ENCODE results near the gene PISD. TPM values are rescaled to one million over a fixed set of nuclear protein-coding genes. Genes with fewer than 3 reads are reported as not detected.

Gene PISD
- total RNA-seq, 4 donors from 2014 or later, result 33.7 to 111 (median 47.7) TPM

DNA sequence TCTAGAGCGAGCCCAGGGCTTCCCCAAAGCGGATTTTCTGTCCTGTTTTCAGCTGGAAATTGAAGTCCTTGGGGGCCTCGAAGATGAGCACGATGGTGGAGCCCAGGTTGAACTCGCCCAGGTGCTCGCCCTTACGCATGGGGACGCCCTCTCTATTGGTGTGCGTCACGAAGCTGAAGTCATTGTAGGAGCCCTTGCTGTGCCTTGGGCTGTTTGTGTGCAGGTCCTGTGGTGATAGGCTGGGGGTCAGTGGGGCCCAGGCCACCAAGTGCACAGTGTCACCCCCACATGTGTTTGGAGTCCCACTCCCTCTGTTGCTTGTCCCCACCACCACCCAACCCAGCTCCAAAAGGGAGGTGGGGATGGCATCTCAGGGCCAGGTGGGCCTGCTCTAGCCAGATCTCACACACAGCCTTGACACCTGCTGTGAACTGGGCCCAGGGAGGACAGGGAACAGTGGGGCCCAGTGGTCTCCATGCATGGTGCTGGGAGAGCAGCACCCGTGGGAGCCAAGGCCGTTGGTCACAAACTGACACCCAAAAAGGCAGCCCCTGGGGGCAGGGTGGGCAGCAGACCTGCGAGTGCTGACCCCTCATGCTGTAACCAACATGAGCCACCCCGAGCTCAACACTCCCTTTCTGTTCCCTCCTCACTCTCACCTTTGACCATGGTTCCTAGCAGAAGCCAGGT lies 42.3 kb downstream of the PISD start:
- Histone ChIP-seq H3K4me1 (peaks cover 0 to 15% (median 11%) of the 10 kb centered on the region in 4 donors), H3K9me3 (no peaks in the 10 kb centered on the region), H3K27ac (no peak overlapping the region), H3K36me3 (peaks cover 0 to 27% (median 8%) of the 10 kb centered on the region in 4 donors), H3K27me3 (no peaks in the 10 kb centered on the region), H3K4me3 (no peak overlapping the region)
- WGBS, 2 donors (ENCODE audit: low coverage in 1 of 2), result 87% methylated on average over 14 of the region's 14 CpGs; no CpG with 5 or more reads in 1 of the 2 donors
- no peak for DNase-seq
- intact Hi-C loops (cut with DNase I; ENCODE audit: low total_unique reads) (no loop called here), in situ Hi-C loops (cut with MboI; ENCODE audit: low pct_ligation_motif_present in 1 of 4, low pct_unique_long_range_greater_than_20kb in 1 of 4, low sequenced_read_pairs in 3 of 4) (no loop called here)
- TF ChIP-seq POLR2AphosphoS5 (IDR thresholded peaks at IDR 0.05) (no peak), POLR2A (IDR thresholded peaks at IDR 0.05) (no peak), EP300 (IDR thresholded peaks at IDR 0.05; ENCODE audit: low read depth) (no peak)
- TF ChIP-seq, protein P1, sequence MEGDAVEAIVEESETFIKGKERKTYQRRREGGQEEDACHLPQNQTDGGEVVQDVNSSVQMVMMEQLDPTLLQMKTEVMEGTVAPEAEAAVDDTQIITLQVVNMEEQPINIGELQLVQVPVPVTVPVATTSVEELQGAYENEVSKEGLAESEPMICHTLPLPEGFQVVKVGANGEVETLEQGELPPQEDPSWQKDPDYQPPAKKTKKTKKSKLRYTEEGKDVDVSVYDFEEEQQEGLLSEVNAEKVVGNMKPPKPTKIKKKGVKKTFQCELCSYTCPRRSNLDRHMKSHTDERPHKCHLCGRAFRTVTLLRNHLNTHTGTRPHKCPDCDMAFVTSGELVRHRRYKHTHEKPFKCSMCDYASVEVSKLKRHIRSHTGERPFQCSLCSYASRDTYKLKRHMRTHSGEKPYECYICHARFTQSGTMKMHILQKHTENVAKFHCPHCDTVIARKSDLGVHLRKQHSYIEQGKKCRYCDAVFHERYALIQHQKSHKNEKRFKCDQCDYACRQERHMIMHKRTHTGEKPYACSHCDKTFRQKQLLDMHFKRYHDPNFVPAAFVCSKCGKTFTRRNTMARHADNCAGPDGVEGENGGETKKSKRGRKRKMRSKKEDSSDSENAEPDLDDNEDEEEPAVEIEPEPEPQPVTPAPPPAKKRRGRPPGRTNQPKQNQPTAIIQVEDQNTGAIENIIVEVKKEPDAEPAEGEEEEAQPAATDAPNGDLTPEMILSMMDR (IDR thresholded peaks at IDR 0.05), result no peak

DNA sequence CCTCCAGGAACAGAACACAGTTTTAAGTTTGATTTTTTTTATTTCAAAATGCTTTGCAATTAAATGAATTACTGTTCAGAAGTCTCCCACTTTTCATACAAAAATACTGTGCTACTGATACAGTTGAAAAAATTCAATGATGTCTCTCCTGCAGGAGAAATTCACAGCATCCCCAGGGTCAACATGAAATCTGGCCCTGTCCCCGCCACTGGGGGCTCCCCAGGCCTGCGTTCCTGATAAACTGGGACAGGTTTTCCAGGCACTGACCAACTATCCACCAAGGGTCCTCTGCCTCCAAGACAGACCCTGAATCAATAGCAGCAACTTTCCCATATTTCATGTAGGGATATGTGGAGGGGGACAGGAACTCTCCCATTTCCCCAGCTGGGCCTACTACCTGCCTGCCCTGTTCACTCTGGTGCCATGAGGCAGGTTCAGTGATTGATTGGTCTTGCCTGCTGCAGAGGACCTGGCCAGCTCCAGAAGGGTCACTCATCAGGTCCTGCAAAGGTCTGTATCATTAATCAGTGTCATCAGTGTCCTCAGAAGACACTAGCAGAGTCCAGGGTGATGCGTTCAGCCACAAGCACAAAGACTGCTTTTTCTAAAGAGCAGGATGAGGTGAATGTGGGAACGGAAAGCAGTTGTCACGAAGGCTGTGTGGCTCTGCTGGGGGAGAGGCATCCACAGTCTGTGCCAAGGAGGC lies 43.4 kb downstream of the PISD start:
- peaks cover 0 to 27% (median 8%) of the 10 kb centered on the region in 4 donors for H3K36me3 ChIP-seq
- 79 to 88% methylated on average over 1 to 5 of the region's 5 CpGs for WGBS, 2 donors (ENCODE audit: low coverage in 1 of 2)
- intact Hi-C loops (cut with DNase I; ENCODE audit: low total_unique reads), result no loop called here

DNA sequence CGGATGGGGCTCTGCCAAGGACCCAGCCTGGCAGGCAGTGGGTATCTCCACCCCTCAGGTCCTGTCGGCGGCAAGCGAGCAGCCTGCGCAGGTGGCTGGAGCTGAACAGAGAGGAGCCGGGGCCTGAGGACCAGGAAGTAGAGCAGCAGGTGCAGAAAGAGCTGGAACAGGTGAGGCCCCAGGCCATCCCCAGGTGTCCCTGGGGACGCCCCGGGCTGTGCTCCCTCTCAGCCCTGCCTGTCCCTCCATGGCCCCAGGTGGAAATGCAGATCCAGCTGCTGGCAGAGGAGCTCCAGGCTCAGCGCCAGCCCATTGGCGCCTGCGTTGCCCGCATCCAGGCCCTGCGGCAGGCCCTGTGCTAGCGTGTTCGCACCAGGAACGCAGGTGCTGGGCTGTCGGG lies 44.0 kb downstream of the PISD start:
- no peak for DNase-seq
- Histone ChIP-seq H3K36me3 (peaks cover 0 to 27% (median 8%) of the 10 kb centered on the region in 4 donors), H3K9me3 (no peaks in the 10 kb centered on the region), H3K27me3 (no peaks in the 10 kb centered on the region), H3K4me1 (peaks cover 0 to 15% (median 11%) of the 10 kb centered on the region in 4 donors), H3K4me3 (no peak overlapping the region), H3K27ac (no peak overlapping the region)
- intact Hi-C loops (cut with DNase I; ENCODE audit: low total_unique reads), result no loop called here
- WGBS, 2 donors (ENCODE audit: low coverage in 1 of 2), result 61% methylated on average over 16 of the region's 17 CpGs; no CpG with 5 or more reads in 1 of the 2 donors
- no peak for TF ChIP-seq POLR2AphosphoS5 (IDR thresholded peaks at IDR 0.05)
- TF ChIP-seq, protein P1 (IDR thresholded peaks at IDR 0.05), result no peak
- no peak for TF ChIP-seq POLR2A (IDR thresholded peaks at IDR 0.05)
- TF ChIP-seq EP300 (IDR thresholded peaks at IDR 0.05; ENCODE audit: low read depth), result no peak
- in situ Hi-C loops (cut with MboI; ENCODE audit: low pct_ligation_motif_present in 1 of 4, low pct_unique_long_range_greater_than_20kb in 1 of 4, low sequenced_read_pairs in 3 of 4), result no loop called here

More for the DNA sequence above, 43.4 kb downstream of the PISD start:
- no peak for DNase-seq
- Histone ChIP-seq H3K4me1 (peaks cover 0 to 15% (median 11%) of the 10 kb centered on the region in 4 donors), H3K4me3 (no peak overlapping the region), H3K9me3 (no peaks in the 10 kb centered on the region), H3K27ac (no peak overlapping the region), H3K27me3 (no peaks in the 10 kb centered on the region)
- in situ Hi-C loops (cut with MboI; ENCODE audit: low pct_ligation_motif_present in 1 of 4, low pct_unique_long_range_greater_than_20kb in 1 of 4, low sequenced_read_pairs in 3 of 4), result no loop called here
- TF ChIP-seq POLR2AphosphoS5 (IDR thresholded peaks at IDR 0.05), result no peak
- TF ChIP-seq EP300 (IDR thresholded peaks at IDR 0.05; ENCODE audit: low read depth), result no peak
- TF ChIP-seq POLR2A (IDR thresholded peaks at IDR 0.05), result no peak
- TF ChIP-seq, protein P1 (IDR thresholded peaks at IDR 0.05), result no peak

DNA sequence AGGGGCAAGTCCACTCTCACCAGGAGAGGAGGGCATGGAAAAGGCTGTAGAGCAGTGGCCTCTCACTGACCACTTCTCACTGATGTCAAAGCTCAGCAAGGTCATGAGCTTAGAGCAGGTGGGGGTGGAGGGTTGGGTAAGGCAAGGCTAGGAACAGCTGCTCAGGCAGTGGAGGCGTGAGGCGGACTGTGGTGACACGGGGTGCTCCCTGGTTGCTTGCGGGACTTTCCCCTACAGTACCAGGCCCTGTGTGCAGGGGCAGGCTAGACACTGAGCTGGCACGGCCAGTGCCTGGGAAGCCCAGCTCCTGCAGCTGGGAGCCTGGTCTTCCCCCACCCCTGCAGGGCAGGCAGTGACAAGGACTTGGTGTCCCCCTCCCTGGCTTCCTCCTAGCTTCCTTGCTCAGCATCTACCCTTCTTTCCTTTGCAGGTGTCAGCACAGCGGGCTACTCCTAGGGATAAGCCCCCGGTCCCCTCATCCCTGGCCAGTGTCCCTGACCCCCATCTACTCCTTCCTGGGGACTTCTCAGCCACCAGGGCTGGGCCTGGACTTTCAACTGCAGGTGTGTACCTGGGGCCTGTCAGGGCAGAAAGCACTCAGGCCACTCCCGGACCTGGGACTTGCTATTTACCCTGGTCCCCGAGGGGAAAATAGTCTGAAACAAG lies 45.6 kb downstream of the PISD start:
- in situ Hi-C loops (cut with MboI; ENCODE audit: low pct_ligation_motif_present in 1 of 4, low pct_unique_long_range_greater_than_20kb in 1 of 4, low sequenced_read_pairs in 3 of 4) (no loop called here), intact Hi-C loops (cut with DNase I; ENCODE audit: low total_unique reads) (no loop called here)
- no peak for DNase-seq
- no peak for TF ChIP-seq POLR2A (IDR thresholded peaks at IDR 0.05)
- TF ChIP-seq POLR2AphosphoS5 (IDR thresholded peaks at IDR 0.05), result no peak
- no peak for TF ChIP-seq EP300 (IDR thresholded peaks at IDR 0.05; ENCODE audit: low read depth)
- TF ChIP-seq, protein P1 (IDR thresholded peaks at IDR 0.05), result no peak
- peaks cover 0 to 27% (median 8%) of the 10 kb centered on the region in 4 donors for H3K36me3 ChIP-seq
- H3K4me1 ChIP-seq, result peaks cover 0 to 15% (median 11%) of the 10 kb centered on the region in 4 donors
- no peak overlapping the region for H3K4me3 ChIP-seq
- WGBS, 2 donors (ENCODE audit: low coverage in 1 of 2), result 70% methylated on average over 9 of the region's 9 CpGs; no CpG with 5 or more reads in 1 of the 2 donors
- H3K9me3 ChIP-seq, result no peaks in the 10 kb centered on the region
- H3K27me3 ChIP-seq, result no peaks in the 10 kb centered on the region
- no peak overlapping the region for H3K27ac ChIP-seq
